Testis (tissue), 5 donors: ENCODE measurements around the gene SKOR2. TPM values are rescaled to one million over a fixed set of nuclear protein-coding genes. Genes with fewer than 3 reads are reported as not detected.

Experiments used
- DNase-seq: peaks from one replicate; pipeline ENCODE4 v3.0.0-alpha.2; 2019
- H3K27ac ChIP-seq, 2 donors: fragments of 200-600 bp; sonication (generic); one replicate each; pipeline ENCODE4 v1.5.1; 2019
- H3K27me3 ChIP-seq: fragments of 200-600 bp; sonication (generic); one replicate; pipeline ENCODE4 v1.5.1; 2019
- H3K36me3 ChIP-seq: fragments of 200-600 bp; sonication (generic); one replicate; pipeline ENCODE4 v1.5.1; 2017; ENCODE audit warnings: low read depth; ENCODE audit errors: missing control alignments
- H3K4me1 ChIP-seq: fragments of 200-600 bp; sonication (generic); one replicate; pipeline ENCODE4 v1.5.1; 2019
- H3K4me3 ChIP-seq, 2 donors: fragments of 200-600 bp; sonication (generic); one replicate each; pipeline ENCODE4 v1.5.1; 2017 to 2019
- H3K9me3 ChIP-seq: fragments of 200-600 bp; sonication (generic); one replicate; pipeline ENCODE4 v1.5.1; 2017
- POLR2A ChIP-seq: fragments of 450-650 bp; IDR thresholded peaks from one replicate; pipeline ENCODE4 v1.6.1; 2017; ENCODE audit warnings: antibody characterized with exemption, mild to moderate bottlenecking, moderate library complexity
- WGBS, 2 donors: methylation state at CpG; one replicate each; pipeline ENCODE4 v1.1.5; 2018; 5-methylcytosine and 5-hydroxymethylcytosine counted together
- intact Hi-C: fragments of 100-400 bp; cut with DNase I; formaldehyde crosslinking; loops from one replicate; pipeline ENCODE4 v1.15.1; 2023; ENCODE audit warnings: low total_unique reads
- long read RNA-seq, 2 donors: transcript quantifications; one replicate each; lab custom pipeline, GENCODE V29; 2026
- polyA plus RNA-seq: library from polyadenylated mRNA; stranded (reverse); fragments of 350-450 nt; fragmentation: Illumina TruSeq; extraction: RNeasy Lipid Tissue Mini Kit (QIAGEN cat#74804); gene quantifications from one replicate; pipeline ENCODE4 v1.2.3, GENCODE V29; 2014; ENCODE audit warnings: low read depth, low replicate concordance; ENCODE audit not compliant: insufficient read depth
- total RNA-seq, 2 donors: library from RNA; depleted of rRNA; stranded (reverse); fragments of >200 nt; gene quantifications; one replicate each; pipeline ENCODE4 v1.2.3, GENCODE V29; 2016
- TF ChIP-seq, protein P1 (sequence below), 3 experiments: fragments of 450-650 bp in 2 of 3; fragments of 200-600 bp in 1 of 3; sonication (generic) in 1 of 3; IDR thresholded peaks; one replicate each; pipeline ENCODE4 v1.5.1; 2016 to 2019; ENCODE audit warnings: antibody characterized with exemption in 3 of 3, mild to moderate bottlenecking in 2 of 3, moderate library complexity in 1 of 3

The SKOR2 gene, protein sequence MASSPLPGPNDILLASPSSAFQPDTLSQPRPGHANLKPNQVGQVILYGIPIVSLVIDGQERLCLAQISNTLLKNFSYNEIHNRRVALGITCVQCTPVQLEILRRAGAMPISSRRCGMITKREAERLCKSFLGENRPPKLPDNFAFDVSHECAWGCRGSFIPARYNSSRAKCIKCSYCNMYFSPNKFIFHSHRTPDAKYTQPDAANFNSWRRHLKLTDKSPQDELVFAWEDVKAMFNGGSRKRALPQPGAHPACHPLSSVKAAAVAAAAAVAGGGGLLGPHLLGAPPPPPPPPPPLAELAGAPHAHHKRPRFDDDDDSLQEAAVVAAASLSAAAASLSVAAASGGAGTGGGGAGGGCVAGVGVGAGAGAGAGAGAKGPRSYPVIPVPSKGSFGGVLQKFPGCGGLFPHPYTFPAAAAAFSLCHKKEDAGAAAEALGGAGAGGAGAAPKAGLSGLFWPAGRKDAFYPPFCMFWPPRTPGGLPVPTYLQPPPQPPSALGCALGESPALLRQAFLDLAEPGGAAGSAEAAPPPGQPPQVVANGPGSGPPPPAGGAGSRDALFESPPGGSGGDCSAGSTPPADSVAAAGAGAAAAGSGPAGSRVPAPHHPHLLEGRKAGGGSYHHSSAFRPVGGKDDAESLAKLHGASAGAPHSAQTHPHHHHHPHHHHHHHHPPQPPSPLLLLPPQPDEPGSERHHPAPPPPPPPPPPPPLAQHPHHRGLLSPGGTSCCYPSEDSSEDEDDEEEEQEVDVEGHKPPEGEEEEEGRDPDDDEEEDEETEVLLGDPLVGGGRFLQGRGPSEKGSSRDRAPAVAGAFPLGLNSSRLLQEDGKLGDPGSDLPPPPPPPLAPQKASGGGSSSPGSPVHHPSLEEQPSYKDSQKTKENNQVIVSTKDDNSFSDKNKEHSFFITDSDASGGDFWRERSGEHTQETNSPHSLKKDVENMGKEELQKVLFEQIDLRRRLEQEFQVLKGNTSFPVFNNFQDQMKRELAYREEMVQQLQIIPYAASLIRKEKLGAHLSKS
- 1 to 10 TPM in 1 of 2 donors, under 1 TPM in 1; 0.43 to 1.4 TPM for total RNA-seq
- 0.59 TPM for polyA plus RNA-seq
- long read RNA-seq, donor 1: 0 reads
- long read RNA-seq, donor 2: 0 reads

DNA sequence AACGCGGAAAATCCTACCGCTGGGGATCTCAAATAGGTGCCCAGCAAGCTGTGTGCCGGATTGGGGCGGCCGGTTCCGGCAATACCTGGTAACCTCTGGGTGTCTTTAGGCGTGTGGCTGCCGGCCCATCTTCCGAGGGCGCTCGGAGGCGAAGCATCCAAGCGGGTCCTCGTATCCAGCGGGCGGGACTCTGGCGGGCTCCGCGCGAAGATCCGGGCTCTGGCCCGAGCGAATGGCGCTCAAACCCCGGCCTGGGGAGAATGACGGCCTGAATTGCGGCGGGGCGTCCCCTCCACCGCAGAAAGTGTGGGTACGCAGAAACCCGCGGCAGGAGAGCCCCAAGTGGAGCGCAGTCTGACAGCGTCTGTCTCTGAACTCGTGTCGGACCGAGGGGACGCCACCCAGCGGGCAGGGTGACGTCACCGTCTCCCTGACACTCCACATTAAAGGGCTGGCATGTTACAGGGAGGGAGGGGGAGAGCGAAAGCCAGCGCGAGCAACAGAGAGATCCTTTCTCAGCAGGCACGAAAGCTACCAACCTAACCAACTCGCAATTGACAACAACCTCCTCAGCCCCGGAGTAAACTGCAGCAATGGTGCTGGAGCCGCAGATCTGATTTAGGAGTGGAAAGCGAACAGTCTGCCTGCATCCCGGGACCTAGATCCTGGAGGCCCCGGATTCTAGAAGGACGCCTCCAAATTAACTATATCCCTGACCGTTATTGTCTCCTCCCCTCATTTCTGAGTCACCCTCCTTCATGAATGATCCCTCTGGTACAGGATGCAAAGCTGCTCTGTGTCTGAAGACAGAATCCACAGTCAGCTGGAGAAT, at the start of gene SKOR2:
TSS of gene SKOR2 (minus strand) at position 372 of the 832 bp plus-strand sequence. CDS start 2,477 bp downstream, outside the sequence.
- Histone ChIP-seq H3K36me3 (no peaks in the 10 kb centered on the region), H3K4me1 (no peaks in the 10 kb centered on the region), H3K9me3 (no peaks in the 10 kb centered on the region), H3K27me3 (peaks cover 6% of the 10 kb centered on the region), H3K27ac (no peak within 1 kb of the TSS), H3K4me3 (no peak within 1 kb of the TSS)
- 1 to 2% methylated on average over 8 to 55 of the region's 55 CpGs for WGBS, 2 donors
- no peak for TF ChIP-seq POLR2A
- TF ChIP-seq, protein P1, sequence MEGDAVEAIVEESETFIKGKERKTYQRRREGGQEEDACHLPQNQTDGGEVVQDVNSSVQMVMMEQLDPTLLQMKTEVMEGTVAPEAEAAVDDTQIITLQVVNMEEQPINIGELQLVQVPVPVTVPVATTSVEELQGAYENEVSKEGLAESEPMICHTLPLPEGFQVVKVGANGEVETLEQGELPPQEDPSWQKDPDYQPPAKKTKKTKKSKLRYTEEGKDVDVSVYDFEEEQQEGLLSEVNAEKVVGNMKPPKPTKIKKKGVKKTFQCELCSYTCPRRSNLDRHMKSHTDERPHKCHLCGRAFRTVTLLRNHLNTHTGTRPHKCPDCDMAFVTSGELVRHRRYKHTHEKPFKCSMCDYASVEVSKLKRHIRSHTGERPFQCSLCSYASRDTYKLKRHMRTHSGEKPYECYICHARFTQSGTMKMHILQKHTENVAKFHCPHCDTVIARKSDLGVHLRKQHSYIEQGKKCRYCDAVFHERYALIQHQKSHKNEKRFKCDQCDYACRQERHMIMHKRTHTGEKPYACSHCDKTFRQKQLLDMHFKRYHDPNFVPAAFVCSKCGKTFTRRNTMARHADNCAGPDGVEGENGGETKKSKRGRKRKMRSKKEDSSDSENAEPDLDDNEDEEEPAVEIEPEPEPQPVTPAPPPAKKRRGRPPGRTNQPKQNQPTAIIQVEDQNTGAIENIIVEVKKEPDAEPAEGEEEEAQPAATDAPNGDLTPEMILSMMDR (IDR thresholded peaks at IDR 0.05): no peak
- no peak for DNase-seq
- intact Hi-C loops: no loop called here

DNA sequence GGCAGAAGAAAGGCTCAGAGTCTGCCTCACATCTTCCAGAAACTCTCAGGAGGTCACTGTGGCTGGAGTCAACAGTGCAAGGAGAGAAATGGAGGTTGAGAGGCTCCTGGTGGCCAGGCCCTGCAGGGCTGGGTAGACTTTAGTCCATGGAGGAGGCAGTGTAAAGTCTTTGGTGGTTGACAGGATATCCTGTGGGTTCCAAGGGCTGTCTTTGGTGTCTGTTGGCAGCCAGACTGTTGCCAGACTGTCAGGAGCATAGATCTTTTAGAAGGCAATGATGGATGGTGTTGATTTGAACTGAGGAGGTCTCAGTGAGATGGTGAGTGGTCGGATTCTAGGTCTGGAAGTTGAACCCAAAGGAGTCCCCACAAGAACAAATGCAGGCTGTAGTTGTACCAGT, 45.0 kb upstream of the SKOR2 start:
- TF ChIP-seq POLR2A: no peak
- TF ChIP-seq, protein P1 (IDR thresholded peaks at IDR 0.05): no peak
- Histone ChIP-seq H3K4me1 (no peaks in the 10 kb centered on the region), H3K4me3 (no peak overlapping the region), H3K27me3 (no peaks in the 10 kb centered on the region), H3K36me3 (no peaks in the 10 kb centered on the region), H3K27ac (no peak overlapping the region), H3K9me3 (no peaks in the 10 kb centered on the region)
- 58 to 73% methylated on average over 1 of the region's 1 CpG for WGBS, 2 donors
- DNase-seq: no peak
- intact Hi-C loops: no loop called here

DNA sequence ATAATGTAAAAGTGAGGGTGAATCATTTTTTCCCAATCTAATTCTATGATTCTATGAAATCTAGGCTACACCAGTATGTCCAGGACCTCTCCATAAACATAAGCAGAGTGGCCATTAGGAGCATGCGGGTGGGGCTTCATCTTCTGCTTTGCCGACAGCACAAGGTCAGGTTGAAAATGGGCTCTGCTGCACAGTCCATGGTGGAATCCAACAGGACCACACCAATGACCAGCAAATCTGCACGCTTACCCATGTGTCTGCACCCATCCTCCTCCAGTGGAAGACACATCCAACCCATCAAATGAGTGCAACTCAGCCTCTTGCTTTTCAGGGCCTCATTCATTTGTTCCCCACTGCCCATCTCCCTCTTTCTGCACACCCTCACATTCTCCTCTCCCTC, 43.3 kb upstream of the SKOR2 start:
- no peak for DNase-seq
- no peak for TF ChIP-seq POLR2A
- TF ChIP-seq, protein P1 (IDR thresholded peaks at IDR 0.05): no peak
- Histone ChIP-seq H3K4me1 (no peaks in the 10 kb centered on the region), H3K4me3 (no peak overlapping the region), H3K36me3 (no peaks in the 10 kb centered on the region), H3K9me3 (no peaks in the 10 kb centered on the region), H3K27ac (no peak overlapping the region), H3K27me3 (no peaks in the 10 kb centered on the region)
- intact Hi-C loops: no loop called here
- WGBS, 2 donors: 93 to 94% methylated on average over 3 of the region's 3 CpGs

DNA sequence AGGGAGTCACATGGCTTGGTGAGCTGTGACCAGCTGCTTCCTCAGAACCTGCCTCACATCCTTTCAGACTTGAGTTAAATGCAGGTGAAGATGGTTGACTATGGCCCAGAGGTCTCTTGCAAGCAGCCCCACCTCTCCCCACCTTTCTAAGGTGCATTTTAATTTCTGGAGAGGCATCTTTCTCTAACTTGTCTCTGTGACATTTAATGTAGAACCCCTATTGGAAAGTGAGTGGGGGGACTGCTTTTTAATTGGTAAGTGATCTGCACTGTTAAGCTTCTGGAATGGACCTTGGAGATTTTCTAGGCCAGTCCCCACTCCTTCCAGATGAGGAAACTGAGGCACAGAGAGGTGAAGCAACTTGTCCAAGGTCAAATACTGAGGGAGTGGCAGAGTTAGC, 37.3 kb upstream of the SKOR2 start:
- intact Hi-C loops: no loop called here
- H3K27me3 ChIP-seq: no peaks in the 10 kb centered on the region
- no peak overlapping the region for H3K27ac ChIP-seq
- H3K4me1 ChIP-seq: no peaks in the 10 kb centered on the region
- DNase-seq: no peak
- H3K4me3 ChIP-seq: no peak overlapping the region
- TF ChIP-seq, protein P1 (IDR thresholded peaks at IDR 0.05): no peak
- no peak for TF ChIP-seq POLR2A
- no peaks in the 10 kb centered on the region for H3K9me3 ChIP-seq
- H3K36me3 ChIP-seq: no peaks in the 10 kb centered on the region
